ENCODE data around the gene ABTB2.

The ABTB2 gene

GRCh38 chr11:34280945-34281872 is 76.6 kb downstream of the ABTB2 start:
- DNase-seq = peak; percentile 40 to 68

GRCh38 chr11:34278693-34279297 is 79.0 kb downstream of the ABTB2 start:
- DNase-seq = no peak

GRCh38 chr11:34278175-34278574 is 79.6 kb downstream of the ABTB2 start:
- DNase-seq = no peak

- DNase-seq = no peak
Measured at GRCh38 chr11:34277171-34277570, 80.6 kb downstream of the ABTB2 start.

- DNase-seq = no peak
Measured at GRCh38 chr11:34276352-34276864, 81.4 kb downstream of the ABTB2 start.

GRCh38 chr11:34275486-34275885 is 82.3 kb downstream of the ABTB2 start:
- no peak for DNase-seq

- DNase-seq = no peak
Measured at GRCh38 chr11:34274712-34275398, 83.0 kb downstream of the ABTB2 start.

- no peak for DNase-seq
Measured at GRCh38 chr11:34273099-34273498, 84.7 kb downstream of the ABTB2 start.

GRCh38 chr11:34271727-34272126 is 86.1 kb downstream of the ABTB2 start:
- no peak for DNase-seq

GRCh38 chr11:34270711-34271110 is 87.1 kb downstream of the ABTB2 start:
- DNase-seq = no peak

- DNase-seq = no peak
Measured at GRCh38 chr11:34269694-34270245, 88.0 kb downstream of the ABTB2 start.

GRCh38 chr11:34268906-34269430 is 88.8 kb downstream of the ABTB2 start:
- DNase-seq = peak; percentile 13 to 19

GRCh38 chr11:34267417-34267816 is 90.4 kb downstream of the ABTB2 start:
- DNase-seq = no peak

GRCh38 chr11:34267013-34267412 is 90.8 kb downstream of the ABTB2 start:
- DNase-seq = no peak

- peak in 1 of 2 donors; percentile 13 for DNase-seq
Measured at GRCh38 chr11:34266090-34266912, 91.5 kb downstream of the ABTB2 start.

- no peak for DNase-seq
Measured at GRCh38 chr11:34264303-34265110, 93.3 kb downstream of the ABTB2 start.

- DNase-seq = no peak
Measured at GRCh38 chr11:34263441-34264091, 94.2 kb downstream of the ABTB2 start.

- DNase-seq = no peak
Measured at GRCh38 chr11:34262531-34263081, 95.2 kb downstream of the ABTB2 start.

GRCh38 chr11:34261820-34262219 is 96.0 kb downstream of the ABTB2 start:
- DNase-seq = no peak

GRCh38 chr11:34261095-34261494 is 96.7 kb downstream of the ABTB2 start:
- no peak for DNase-seq

Data from inflammatory macrophage (primary cell).